Neural cell (in vitro differentiated cells): ENCODE data around the gene ZNF862.

ENCODE experiments used
- TF ChIP-seq, protein P1 (sequence below): fragments of 450-650 bp; IDR thresholded peaks from 2 replicates; pipeline ENCODE4 v1.5.1; 2014; ENCODE audit warnings: antibody characterized with exemption, mild to moderate bottlenecking, moderate library complexity; ENCODE audit not compliant: poor library complexity, severe bottlenecking
- TF ChIP-seq, protein P2 (sequence below): IDR thresholded peaks from 2 replicates; pipeline ENCODE4 v1.6.1; 2012; ENCODE audit warnings: borderline replicate concordance

DNA sequence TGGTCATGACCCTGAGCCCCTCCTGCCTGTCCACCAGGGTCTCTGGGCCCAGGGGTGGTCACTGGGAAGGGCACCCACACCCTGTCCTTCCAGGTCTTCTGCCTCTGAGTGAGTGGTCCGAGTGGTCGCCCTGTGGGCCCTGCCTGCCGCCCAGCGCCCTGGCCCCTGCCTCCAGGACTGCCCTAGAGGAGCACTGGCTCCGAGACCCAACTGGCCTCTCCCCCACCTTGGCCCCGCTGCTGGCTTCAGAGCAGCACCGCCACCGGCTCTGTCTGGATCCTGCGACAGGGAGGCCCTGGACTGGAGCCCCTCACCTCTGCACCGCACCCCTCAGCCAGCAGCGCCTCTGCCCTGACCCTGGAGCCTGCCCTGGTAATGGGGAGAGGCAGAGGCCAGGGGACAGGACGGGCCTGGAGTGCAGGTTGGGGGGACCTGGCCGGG, 13.9 kb upstream of the ZNF862 start:
- TF ChIP-seq, protein P1, sequence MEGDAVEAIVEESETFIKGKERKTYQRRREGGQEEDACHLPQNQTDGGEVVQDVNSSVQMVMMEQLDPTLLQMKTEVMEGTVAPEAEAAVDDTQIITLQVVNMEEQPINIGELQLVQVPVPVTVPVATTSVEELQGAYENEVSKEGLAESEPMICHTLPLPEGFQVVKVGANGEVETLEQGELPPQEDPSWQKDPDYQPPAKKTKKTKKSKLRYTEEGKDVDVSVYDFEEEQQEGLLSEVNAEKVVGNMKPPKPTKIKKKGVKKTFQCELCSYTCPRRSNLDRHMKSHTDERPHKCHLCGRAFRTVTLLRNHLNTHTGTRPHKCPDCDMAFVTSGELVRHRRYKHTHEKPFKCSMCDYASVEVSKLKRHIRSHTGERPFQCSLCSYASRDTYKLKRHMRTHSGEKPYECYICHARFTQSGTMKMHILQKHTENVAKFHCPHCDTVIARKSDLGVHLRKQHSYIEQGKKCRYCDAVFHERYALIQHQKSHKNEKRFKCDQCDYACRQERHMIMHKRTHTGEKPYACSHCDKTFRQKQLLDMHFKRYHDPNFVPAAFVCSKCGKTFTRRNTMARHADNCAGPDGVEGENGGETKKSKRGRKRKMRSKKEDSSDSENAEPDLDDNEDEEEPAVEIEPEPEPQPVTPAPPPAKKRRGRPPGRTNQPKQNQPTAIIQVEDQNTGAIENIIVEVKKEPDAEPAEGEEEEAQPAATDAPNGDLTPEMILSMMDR = no peak
- TF ChIP-seq, protein P2, sequence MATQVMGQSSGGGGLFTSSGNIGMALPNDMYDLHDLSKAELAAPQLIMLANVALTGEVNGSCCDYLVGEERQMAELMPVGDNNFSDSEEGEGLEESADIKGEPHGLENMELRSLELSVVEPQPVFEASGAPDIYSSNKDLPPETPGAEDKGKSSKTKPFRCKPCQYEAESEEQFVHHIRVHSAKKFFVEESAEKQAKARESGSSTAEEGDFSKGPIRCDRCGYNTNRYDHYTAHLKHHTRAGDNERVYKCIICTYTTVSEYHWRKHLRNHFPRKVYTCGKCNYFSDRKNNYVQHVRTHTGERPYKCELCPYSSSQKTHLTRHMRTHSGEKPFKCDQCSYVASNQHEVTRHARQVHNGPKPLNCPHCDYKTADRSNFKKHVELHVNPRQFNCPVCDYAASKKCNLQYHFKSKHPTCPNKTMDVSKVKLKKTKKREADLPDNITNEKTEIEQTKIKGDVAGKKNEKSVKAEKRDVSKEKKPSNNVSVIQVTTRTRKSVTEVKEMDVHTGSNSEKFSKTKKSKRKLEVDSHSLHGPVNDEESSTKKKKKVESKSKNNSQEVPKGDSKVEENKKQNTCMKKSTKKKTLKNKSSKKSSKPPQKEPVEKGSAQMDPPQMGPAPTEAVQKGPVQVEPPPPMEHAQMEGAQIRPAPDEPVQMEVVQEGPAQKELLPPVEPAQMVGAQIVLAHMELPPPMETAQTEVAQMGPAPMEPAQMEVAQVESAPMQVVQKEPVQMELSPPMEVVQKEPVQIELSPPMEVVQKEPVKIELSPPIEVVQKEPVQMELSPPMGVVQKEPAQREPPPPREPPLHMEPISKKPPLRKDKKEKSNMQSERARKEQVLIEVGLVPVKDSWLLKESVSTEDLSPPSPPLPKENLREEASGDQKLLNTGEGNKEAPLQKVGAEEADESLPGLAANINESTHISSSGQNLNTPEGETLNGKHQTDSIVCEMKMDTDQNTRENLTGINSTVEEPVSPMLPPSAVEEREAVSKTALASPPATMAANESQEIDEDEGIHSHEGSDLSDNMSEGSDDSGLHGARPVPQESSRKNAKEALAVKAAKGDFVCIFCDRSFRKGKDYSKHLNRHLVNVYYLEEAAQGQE = no peak
